Heart left ventricle (tissue), 16 donors: Measurements from ENCODE around the gene TMEM150B. TPM values are rescaled to one million over a fixed set of nuclear protein-coding genes. Genes with fewer than 3 reads are reported as not detected.
A peak's percentile ranks its signal among the peaks of the same experiment; 100 is the strongest.

ENCODE experiments used
- ATAC-seq, 4 donors: fragments of 200-7000 bp; cut with Tn5 transposase; one replicate each; pipeline ENCODE4 v1.9.1; 2020 to 2022; ENCODE audit warnings: moderate library complexity in 4 of 4, mild to moderate bottlenecking in 3 of 4, moderate number of reproducible peaks in 1 of 4
- DNase-seq, 5 donors: peaks; one replicate each; pipeline ENCODE4 v3.0.0-alpha.2; 2020
- H3K27ac ChIP-seq, 12 donors: fragments of 200-600 bp; sonication (generic) in 4 of 12; one replicate each; pipeline versions ENCODE4 v1.5.0 to v1.8.0; 2016 to 2022; ENCODE audit warnings: mild to moderate bottlenecking in 2 of 12
- H3K27me3 ChIP-seq, 9 donors: fragments of 200-600 bp; sonication (generic) in 2 of 9; one replicate each; pipeline versions ENCODE4 v1.5.1 to v1.8.0; 2016 to 2022; ENCODE audit warnings: mild to moderate bottlenecking in 3 of 9
- H3K36me3 ChIP-seq, 9 donors: fragments of 200-600 bp; sonication (generic) in 2 of 9; one replicate each; pipeline versions ENCODE4 v1.5.0 to v1.8.0; 2018 to 2022; ENCODE audit warnings: mild to moderate bottlenecking in 2 of 9
- H3K4me1 ChIP-seq, 12 donors: fragments of 200-600 bp; sonication (generic) in 4 of 12; one replicate each; pipeline versions ENCODE4 v1.5.0 to v1.8.0; 2016 to 2022; ENCODE audit warnings: mild to moderate bottlenecking in 3 of 12
- H3K4me3 ChIP-seq, 12 donors: fragments of 200-600 bp; sonication (generic) in 4 of 12; one replicate each; pipeline versions ENCODE4 v1.5.0 to v1.8.0; 2017 to 2022; ENCODE audit warnings: mild to moderate bottlenecking in 9 of 12, moderate library complexity in 4 of 12
- H3K9me3 ChIP-seq, 12 donors: fragments of 200-600 bp; sonication (generic) in 4 of 12; one replicate each; pipeline versions ENCODE4 v1.5.0 to v1.8.0; 2016 to 2022; ENCODE audit warnings: mild to moderate bottlenecking in 1 of 12
- CTCF ChIP-seq, 12 donors: fragments of 200-600 bp; sonication (generic) in 4 of 12; IDR thresholded peaks; one replicate each; pipeline versions ENCODE4 v1.5.0 to v1.8.0; 2018 to 2022; ENCODE audit warnings: antibody characterized with exemption in 12 of 12, mild to moderate bottlenecking in 5 of 12
- POLR2A ChIP-seq, 2 donors: fragments of 450-650 bp; IDR thresholded peaks; one replicate each; pipeline ENCODE4 v1.6.1; 2017; ENCODE audit warnings: antibody characterized with exemption in 2 of 2, mild to moderate bottlenecking in 2 of 2, moderate library complexity in 2 of 2
- WGBS, 4 donors: extraction: QIAGEN DNeasy Blood & Tissue Kit in 2 of 4; methylation state at CpG; one replicate each; pipeline versions ENCODE4 v1.1.5 to v1.1.7; 2013 to 2018; 5-methylcytosine and 5-hydroxymethylcytosine counted together
- intact Hi-C, 10 donors: fragments of 100-400 bp; cut with DNase I; formaldehyde crosslinking; loops; one replicate each; pipeline versions ENCODE4 v1.11.1 to v1.14.2; 2022
- polyA plus RNA-seq, 2 donors: library from polyadenylated mRNA; stranded (reverse); fragments of 200-250 nt; gene quantifications; one replicate each; pipeline ENCODE4 v1.2.3, GENCODE V29; 2013
- total RNA-seq, 9 donors: library from RNA; depleted of rRNA in 2 of 9; stranded (reverse); fragments of >200 nt in 2 of 9; fragmentation: NEBNext Ultra II Directional in 3 of 9; extraction: Animal tissue kit (Norgen Biotek cat#: 25700) in 3 of 9; gene quantifications; one replicate each; pipeline versions ENCODE4 v1.1.0 to v1.2.4, GENCODE V29; 2016 to 2023
- donor health status: ischemic (EF 13 %, LVEDD 7.1; RV severe dilation, severe dysfunction).
- donor health status: healthy with polysubstance abuse.
- donor health status: DM: no; HTN: yes; CAD: no.
- donor health status: DM: no; HTN: no; CAD: no.
- donor health status: ischemic (EF 25% LVEDD 6.9; RV normal size, moderate dysfunction).
- donor health status: ischemic (EF 25% LVEDD 5.7; RV mildly dilated, moderate dysfunction).
- donor health status: healthy.
- donor health status: DM: yes; HTN: yes; CAD: no.
- donor health status: ischemic (EF 35%, LVEDD 5.7; RV mildly dilated, moderate dysfunction).
- donor health status: nonischemic (EF 11% LVEDD 7.7; RV severe dilation, severe dysfunction).
- donor health status: DM: yes; HTN: yes; CAD: no.
- donor health status: PGD.
- donor health status: ischemic (EF 29% LVEDD 5.4; RV normal size, mild dysfunction).
- donor health status: nonischemic (EF 23%, LVEDD 6.1; RV moderate dilation, normal function).

The TMEM150B gene
- total and polyA plus RNA-seq, 11 donors, result 0.43 to 14.1 (median 0.99) TPM; not detected in 1

DNA sequence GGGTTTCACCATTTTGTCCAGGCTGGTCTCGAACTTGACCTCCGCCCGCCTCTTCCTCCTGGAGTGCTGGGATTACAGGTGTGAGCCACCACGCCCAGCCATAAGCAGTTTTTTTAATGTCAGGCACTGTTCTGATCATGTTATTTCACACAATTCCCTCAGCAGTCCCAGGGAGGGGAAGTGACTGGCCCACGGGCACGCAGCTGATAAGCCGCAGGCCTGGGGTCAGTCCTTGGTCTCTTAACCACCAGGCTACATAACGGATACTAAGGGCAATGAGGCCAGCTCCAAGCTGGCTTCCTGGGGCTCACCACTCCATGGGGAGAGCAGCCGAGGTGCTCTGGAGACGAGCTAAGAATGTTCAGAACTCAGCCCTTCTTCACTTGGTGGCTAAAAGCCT is 27.9 kb downstream of the TMEM150B start:
- DNase-seq (no peak), ATAC-seq (no peak)
- intact Hi-C loops, result no loop called here
- H3K4me1 ChIP-seq, result peaks cover 0 to 10% (median 4%) of the 10 kb centered on the region in 12 donors
- TF ChIP-seq CTCF (IDR thresholded peaks at IDR 0.05) (no peak), POLR2A (IDR thresholded peaks at IDR 0.05) (no peak)
- 92 to 95% (median 93%) methylated on average over 9 to 10 of the region's 10 CpGs for WGBS, 4 donors
- H3K4me3 ChIP-seq, result no peak overlapping the region
- no peaks in the 10 kb centered on the region for H3K27me3 ChIP-seq
- no peaks in the 10 kb centered on the region for H3K9me3 ChIP-seq
- peaks cover 0 to 22% (median 5%) of the 10 kb centered on the region in 9 donors for H3K36me3 ChIP-seq
- H3K27ac ChIP-seq, result no peak overlapping the region

GRCh38 chr19:55289117-55289796 is 35.9 kb downstream of the TMEM150B start:
- intact Hi-C loops, result loop anchor here in 1 of 10 donors (10.0 kb wide), 1 partner anchor 316 kb away; the partner anchor contains the start of genes ZNF524 and ZNF865
- H3K36me3 ChIP-seq, result peaks cover 0 to 11% (median 0%) of the 10 kb centered on the region in 9 donors

GRCh38 chr19:55287361-55288079 is 37.6 kb downstream of the TMEM150B start:
- DNase-seq (no peak), ATAC-seq (no peak)
- 88 to 98% (median 92%) methylated on average over 6 to 21 of the region's 21 CpGs for WGBS, 4 donors
- intact Hi-C loops, result loop anchor here in 1 of 10 donors (10.0 kb wide), 1 partner anchor 317 kb away; the partner anchor contains the start of genes ZNF524 and ZNF865
- TF ChIP-seq POLR2A (IDR thresholded peaks at IDR 0.05) (no peak), CTCF (IDR thresholded peaks at IDR 0.05) (no peak)
- no peaks in the 10 kb centered on the region for H3K9me3 ChIP-seq
- H3K27me3 ChIP-seq, result no peaks in the 10 kb centered on the region
- H3K36me3 ChIP-seq, result peaks cover 0 to 7% (median 0%) of the 10 kb centered on the region in 9 donors
- H3K4me3 ChIP-seq, result no peak overlapping the region
- peak overlapping the region in 1 of 12 donors; percentile 11 for H3K27ac ChIP-seq
- peaks cover 0 to 24% (median 0%) of the 10 kb centered on the region in 12 donors for H3K4me1 ChIP-seq

More at GRCh38 chr19:55289117-55289796, 35.9 kb downstream of the TMEM150B start:
- Histone ChIP-seq H3K9me3 (no peaks in the 10 kb centered on the region), H3K27me3 (no peaks in the 10 kb centered on the region), H3K27ac (no peak overlapping the region), H3K4me1 (peaks cover 0 to 16% (median 0%) of the 10 kb centered on the region in 12 donors), H3K4me3 (no peak overlapping the region)
- TF ChIP-seq POLR2A (IDR thresholded peaks at IDR 0.05) (no peak), CTCF (IDR thresholded peaks at IDR 0.05) (no peak)
- ATAC-seq (no peak), DNase-seq (no peak)
- 94 to 98% (median 95%) methylated on average over 9 of the region's 9 CpGs for WGBS, 4 donors
